GM12878 (cell line): ENCODE data around the gene SH2D2A. TPM values are rescaled to one million over a fixed set of nuclear protein-coding genes. Genes with fewer than 3 reads are reported as not detected.

Experiments
- ATAC-seq: fragments of 200-7000 bp; cut with Tn5 transposase; 3 replicates; pipeline ENCODE4 v1.9.1; 2020; ENCODE audit warnings: mild to moderate bottlenecking, moderate library complexity
- BruUV-seq: library from RNA; stranded (reverse); fragments of 400-500 nt; replicated peaks from 2 replicates; lab custom pipeline; 2021; lab: Mats Ljungman, UMichigan
- CTCF ChIA-PET: fragments of 300-600 bp; sonication (Branson Sonifier 250); formaldehyde crosslinking; extraction: SDS; loops from one replicate; lab custom pipeline; 2021; ENCODE audit warnings: inconsistent platforms; lab: Yijun Ruan, JAX
- POLR2A ChIA-PET: fragments of 350-600 bp; formaldehyde crosslinking; extraction: SDS; loops from one replicate; lab custom pipeline; 2021; ENCODE audit warnings: inconsistent platforms; lab: Charles Lee
- RAD21 ChIA-PET: fragments of 300-600 bp; sonication (Branson Sonifier 250); formaldehyde crosslinking; loops from one replicate; lab custom pipeline; 2023; ENCODE audit warnings: antibody characterized with exemption; ENCODE audit not compliant: unreplicated experiment; lab: Charles Lee
- SMC1A ChIA-PET: fragments of 300-600 bp; sonication (Branson Sonifier 250); formaldehyde crosslinking; loops from one replicate; lab custom pipeline; 2023; ENCODE audit not compliant: unreplicated experiment, uncharacterized antibody; lab: Charles Lee
- DNase-seq: peaks from one replicate; pipeline ENCODE4 v3.0.0-alpha.2; 2011; ENCODE audit warnings: low read depth, low spot score
- FAIRE-seq: peaks from 3 replicates; lab custom pipeline; 2011; peaks lifted over from hg19 to GRCh38; lab: Jason Lieb, UNC
- H2AFZ ChIP-seq: 2 replicates; pipeline ENCODE4 v1.6.0; 2011; ENCODE audit warnings: low read depth, low read length, control low read depth; ENCODE audit not compliant: control insufficient read depth
- H3K27ac ChIP-seq: 2 replicates; pipeline ENCODE4 v1.5.1; 2011; ENCODE audit warnings: control low read depth; ENCODE audit not compliant: control insufficient read depth, insufficient read depth
- H3K27me3 ChIP-seq, 2 experiments: replicated peaks in 1 of 2; 2 replicates each; pipeline versions ENCODE4 v1.6.0 to v1.6.1; 2011; ENCODE audit warnings: low read length in 1 of 2; ENCODE audit not compliant: control insufficient read depth in 2 of 2, insufficient read depth in 2 of 2
- H3K36me3 ChIP-seq, 2 experiments: 2 replicates each; pipeline ENCODE4 v1.5.1; 2011; ENCODE audit warnings: low read length in 1 of 2; ENCODE audit not compliant: control insufficient read depth in 2 of 2, insufficient read depth in 2 of 2
- H3K4me1 ChIP-seq: 2 replicates; pipeline ENCODE4 v1.6.1; 2011; ENCODE audit warnings: mild to moderate bottlenecking, low read length, moderate library complexity, mixed read lengths; ENCODE audit not compliant: control insufficient read depth, insufficient read depth
- H3K4me2 ChIP-seq: 2 replicates; pipeline ENCODE4 v1.6.0; 2011; ENCODE audit warnings: control low read depth; ENCODE audit not compliant: control insufficient read depth, insufficient read depth
- H3K4me3 ChIP-seq: fragments of 200-600 bp; sonication (generic); 2 replicates; pipeline ENCODE4 v1.5.1; 2016
- H3K79me2 ChIP-seq: 2 replicates; pipeline ENCODE4 v1.6.0; 2011; ENCODE audit warnings: low read length; ENCODE audit not compliant: control insufficient read depth, insufficient read depth
- H3K9ac ChIP-seq: 2 replicates; pipeline ENCODE4 v1.8.0; 2011; ENCODE audit warnings: low read length, control low read depth, mixed read lengths; ENCODE audit not compliant: control insufficient read depth, insufficient read depth
- H3K9me3 ChIP-seq: replicated peaks from 3 replicates; pipeline ENCODE4 v1.5.1; 2011; ENCODE audit warnings: mild to moderate bottlenecking, low read length; ENCODE audit not compliant: control insufficient read depth, insufficient read depth
- H4K20me1 ChIP-seq: 2 replicates; pipeline ENCODE4 v1.6.0; 2011; ENCODE audit not compliant: control insufficient read depth, insufficient read depth
- BMI1 ChIP-seq: fragments of 450-650 bp; IDR thresholded peaks from 2 replicates; pipeline ENCODE4 v1.6.1; 2016; ENCODE audit warnings: mild to moderate bottlenecking, moderate library complexity, borderline replicate concordance
- CBFB ChIP-seq: IDR thresholded peaks from 2 replicates; pipeline ENCODE4 v1.6.1; 2016; ENCODE audit warnings: antibody characterized with exemption, low read depth
- EGR1 ChIP-seq, 2 experiments: IDR thresholded peaks; 1 replicate in 1 of 2; 2 replicates in 1 of 2; pipeline ENCODE4 v1.6.1; 2011 to 2012; ENCODE audit warnings: low read depth in 2 of 2, low read length in 2 of 2, borderline replicate concordance in 1 of 2, mild to moderate bottlenecking in 1 of 2, moderate library complexity in 1 of 2
- FOXM1 ChIP-seq: IDR thresholded peaks from 2 replicates; pipeline ENCODE4 v1.6.1; 2012; ENCODE audit warnings: low read depth, mild to moderate bottlenecking, inconsistent platforms, low read length, moderate library complexity
- HDAC2 ChIP-seq: fragments of 200-600 bp; sonication (generic); IDR thresholded peaks from 2 replicates; pipeline ENCODE4 v1.6.1; 2017
- MYB ChIP-seq: fragments of 150-350 bp; IDR thresholded peaks from 2 replicates; pipeline ENCODE4 v1.6.1; 2014; ENCODE audit warnings: mild to moderate bottlenecking, low read depth, low read length, borderline replicate concordance
- NR2C2 ChIP-seq: IDR thresholded peaks from 2 replicates; pipeline ENCODE4 v1.6.1; 2011; ENCODE audit warnings: borderline replicate concordance, low read depth; ENCODE audit not compliant: control insufficient read depth, insufficient read length
- PML ChIP-seq: IDR thresholded peaks from 2 replicates; pipeline ENCODE4 v1.6.1; 2012; ENCODE audit warnings: low read length, inconsistent platforms
- POLR2A ChIP-seq: IDR thresholded peaks from 2 replicates; pipeline ENCODE4 v1.6.1; 2011; ENCODE audit warnings: low read depth, mild to moderate bottlenecking, low read length
- RAD51 ChIP-seq: fragments of 450-650 bp; IDR thresholded peaks from 2 replicates; pipeline ENCODE4 v1.6.1; 2016; ENCODE audit warnings: moderate library complexity, mild to moderate bottlenecking, inconsistent platforms
- RELA ChIP-seq: fragments of 450-650 bp; IDR thresholded peaks from 2 replicates; pipeline ENCODE4 v1.8.0; 2014; ENCODE audit warnings: borderline replicate concordance; ENCODE audit not compliant: partially characterized antibody
- SMC3 ChIP-seq: IDR thresholded peaks from 2 replicates; pipeline ENCODE4 v1.6.1; 2011; ENCODE audit warnings: low read length, improper control_type of control experiment, borderline replicate concordance
- SP1 ChIP-seq: IDR thresholded peaks from one replicate; pipeline ENCODE4 v1.6.1; 2011; ENCODE audit warnings: low read depth, low read length
- ZBTB4 ChIP-seq: fragments of 450-650 bp; formaldehyde crosslinking; IDR thresholded peaks from 2 replicates; pipeline ENCODE4 v1.4.0; 2022; ENCODE audit warnings: mild to moderate bottlenecking, moderate library complexity
- ZNF687 ChIP-seq: fragments of 450-650 bp; IDR thresholded peaks from 2 replicates; pipeline ENCODE4 v1.6.1; 2017; ENCODE audit warnings: mild to moderate bottlenecking, moderate library complexity
- WGBS: methylation state at CpG from one replicate; pipeline ENCODE4 v1.1.6; 2016; ENCODE audit warnings: low lambda C conversion rate; ENCODE audit not compliant: insufficient replicate concordance, insufficient coverage; ENCODE audit errors: missing lambda C conversion rate; 5-methylcytosine and 5-hydroxymethylcytosine counted together
- in situ Hi-C: fragments of 300-500 bp; cut with MboI; formaldehyde crosslinking; loops from 9 replicates; pipeline ENCODE4 v1.14.3; 2018; ENCODE audit warnings: mixed read lengths
- intact Hi-C: fragments of 100-400 bp; cut with micrococcal nuclease; formaldehyde crosslinking; loops from one replicate; pipeline ENCODE4 v1.14.2; 2022; ENCODE audit not compliant: unreplicated experiment
- polyA plus RNA-seq, 11 experiments: library from polyadenylated mRNA; depleted of rRNA in 4 of 11; unstranded in 6 of 11; stranded (reverse) in 5 of 11; fragments of >200 nt; fragmentation: Nextera tagmentation in 4 of 11; fragmentation: Illumina TruSeq in 1 of 11; extraction: Ambion mirVana in 4 of 11; extraction: Trizol in 1 of 11; gene quantifications; 1 replicate in 1 of 11; 2 replicates in 10 of 11; pipeline versions ENCODE4 v1.2.1 to v1.2.3, GENCODE V29; 2011 to 2016; ENCODE audit warnings: inconsistent platforms in 2 of 11, missing spikeins in 2 of 11, low read depth in 1 of 11
- total RNA-seq, 4 experiments: library from RNA; depleted of rRNA in 3 of 4; stranded (reverse); fragments of >200 nt in 3 of 4; fragmentation: Illumina TruSeq in 1 of 4; extraction: Trizol in 1 of 4; gene quantifications; 2 replicates each; pipeline versions ENCODE4 v1.2.1 to v1.2.3, GENCODE V29; 2013 to 2021

SH2D2A gene
- total and polyA plus RNA-seq, 10 of the 15 experiments (the other 5 are each of a cell fraction or from before 2014, with no cell fraction given) = 0.72 to 15.9 (median 7.0) TPM

- SMC1A ChIA-PET = no interaction called here
- TF ChIP-seq NR2C2 = no peak
- no peak for TF ChIP-seq FOXM1
- TF ChIP-seq BMI1 = no peak
- TF ChIP-seq POLR2A = no peak
- TF ChIP-seq ZNF687 = no peak
- TF ChIP-seq CBFB = no peak
- TF ChIP-seq HDAC2 = no peak
- no peak for TF ChIP-seq RELA
- TF ChIP-seq EGR1 (IDR thresholded peaks at IDR 0.05; ENCODE audit: borderline replicate concordance in 1 of 2, low read depth in 2 of 2, low read length in 2 of 2) = no peak
- TF ChIP-seq PML = no peak
- TF ChIP-seq ZBTB4 (CRISPR knock-in tag) = no peak
- no peak for TF ChIP-seq SP1
- no peak for TF ChIP-seq SMC3
- TF ChIP-seq MYB = no peak
- TF ChIP-seq RAD51 = no peak
These were observed 6.7 kb upstream of the SH2D2A start for GRCh38 chr1:156823210-156823790.

More at GRCh38 chr1:156823210-156823790, 6.7 kb upstream of the SH2D2A start:
- no peaks in the 10 kb centered on the region for H3K27me3 ChIP-seq
- intact Hi-C loops = no loop called here
- H3K9me3 ChIP-seq = no peaks in the 10 kb centered on the region
- no peak for DNase-seq
- H3K36me3 ChIP-seq = no peaks in the 10 kb centered on the region
- POLR2A ChIA-PET = interaction anchor here (0.5 kb wide), 1 partner anchor 67 kb away, joined by 6 read pairs; no protein-coding TSS in a partner anchor
- no peak overlapping the region for H3K27ac ChIP-seq
- no peak overlapping the region for H3K9ac ChIP-seq
- CTCF ChIA-PET = interaction anchor here (1.4 to 3.6 kb wide), 2 partner anchors 12 to 37 kb away, joined by 3 to 14 read pairs; partner anchors contain the start of gene NTRK1
- no peak for FAIRE-seq
- no peaks in the 10 kb centered on the region for H3K4me1 ChIP-seq
- no peak overlapping the region for H2AFZ ChIP-seq
- in situ Hi-C loops = no loop called here
- no peak overlapping the region for H3K4me3 ChIP-seq
- RAD21 ChIA-PET = no interaction called here
- no peak overlapping the region for H3K4me2 ChIP-seq
- no peaks in the 10 kb centered on the region for H3K79me2 ChIP-seq
- 60% methylated on average over 5 of the region's 5 CpGs for WGBS
- ATAC-seq = no peak
- BruUV-seq = no TSS peak
- no peaks in the 10 kb centered on the region for H4K20me1 ChIP-seq
